HT1080 (cell line): Measurements from ENCODE around the gene TRIL. TPM values are rescaled to one million over a fixed set of nuclear protein-coding genes. Genes with fewer than 3 reads are reported as not detected.

Source experiments
- total RNA-seq: library from RNA; depleted of rRNA; stranded (reverse); fragments of >200 nt; shearing (Covaris generic); gene quantifications from 2 replicates; pipeline ENCODE4 v1.2.3, GENCODE V29; 2014; rRNA removed

The TRIL gene
- total RNA-seq, 1 experiment from 2014 or later, result not detected

Other genes with a start within 250 kb of the TRIL start
- 0.50 and 0.90 TPM in 2 replicates for gene CPVL, start 188.2 kb upstream of the TRIL start, total RNA-seq
- gene CHN2, start 236.4 kb upstream of the TRIL start, total RNA-seq, result not detected in 2 replicates